ENCODE measurements around the gene B4GALT4. TPM values are rescaled to one million over a fixed set of nuclear protein-coding genes. Genes with fewer than 3 reads are reported as not detected.
"Not testable (repeated sequence)": the region's sequence is repeated elsewhere in the genome, so short reads cannot be mapped to it uniquely, and the experiment has no call there.

Gene B4GALT4
- total and polyA plus RNA-seq, 4 experiments from 2014 or later: 5.9 to 18.1 (median 12.2) TPM

DNA sequence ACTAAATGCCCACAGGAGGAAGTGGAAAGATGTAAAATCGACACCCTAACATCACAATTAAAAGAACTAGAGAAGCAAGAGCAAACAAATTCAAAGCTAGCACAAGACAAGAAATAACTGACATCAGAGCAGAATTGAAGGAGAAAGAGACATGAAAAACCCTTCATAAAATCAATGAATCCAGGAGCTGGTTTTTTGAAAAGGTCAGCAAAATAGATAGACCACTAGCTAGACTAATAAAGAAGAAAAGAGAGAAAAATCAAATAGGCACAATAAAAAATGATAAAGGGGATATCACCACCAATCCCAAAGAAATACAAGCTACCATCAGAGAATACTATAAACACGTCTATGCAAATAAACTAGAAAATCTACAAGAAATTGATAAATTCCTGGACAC is 29.5 kb upstream of the B4GALT4 start:
- H3K4me1 Mint-ChIP-seq; H3K9me3 Mint-ChIP-seq; H3K4me3 Mint-ChIP-seq; H3K36me3 ChIP-seq (ENCODE audit: insufficient read depth, low read length); H3K27me3 Mint-ChIP-seq; H3K9me3 ChIP-seq (ENCODE audit: control insufficient read depth in 1 of 2, low read length in 2 of 2); H3K27ac ChIP-seq (ENCODE audit: low read depth, low read length); H3K36me3 Mint-ChIP-seq; H3K4me3 ChIP-seq (ENCODE audit: low read length in 2 of 2); H3K4me1 ChIP-seq (ENCODE audit: insufficient read depth, low read length); POLR2A ChIA-PET (ENCODE audit: partially characterized antibody); H3K27me3 ChIP-seq (ENCODE audit: insufficient read depth, low read length); DNase-seq; intact Hi-C loops (cut with micrococcal nuclease): not testable (repeated sequence)
- peak overlapping the region in 1 of 7 donors; percentile 33 for H3K27ac Mint-ChIP-seq
- CTCF ChIA-PET (ENCODE audit: partially characterized antibody): interaction anchor here (1.4 to 2.2 kb wide), 3 partner anchors 12 to 420 kb away, joined by 3 to 7 read pairs (median 6); partner anchors contain the start of gene B4GALT4

DNA sequence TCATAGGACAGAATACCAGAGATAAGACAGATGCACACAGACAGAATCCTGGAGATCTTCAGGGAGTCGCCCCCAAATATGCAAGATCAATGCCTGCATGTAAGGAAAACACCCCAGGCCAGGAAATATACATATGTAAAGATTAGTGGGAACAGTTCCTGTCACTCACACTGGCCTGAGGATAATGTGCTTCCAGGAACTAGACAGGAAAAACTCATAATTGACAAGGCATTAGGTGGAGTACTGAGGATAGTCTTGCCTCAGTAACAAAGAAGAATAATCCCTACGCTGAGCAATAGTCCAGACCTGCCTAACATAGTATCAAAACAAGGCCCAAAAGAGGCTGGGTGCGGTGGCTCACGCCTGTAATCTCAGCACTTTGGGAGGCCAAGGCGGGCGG is 20.4 kb upstream of the B4GALT4 start:
- intact Hi-C loops (cut with micrococcal nuclease): no loop called here
- CTCF ChIA-PET (ENCODE audit: partially characterized antibody): interaction anchor here (1.0 kb wide), 1 partner anchor 15 kb away, joined by 3 read pairs; no protein-coding TSS in a partner anchor

DNA sequence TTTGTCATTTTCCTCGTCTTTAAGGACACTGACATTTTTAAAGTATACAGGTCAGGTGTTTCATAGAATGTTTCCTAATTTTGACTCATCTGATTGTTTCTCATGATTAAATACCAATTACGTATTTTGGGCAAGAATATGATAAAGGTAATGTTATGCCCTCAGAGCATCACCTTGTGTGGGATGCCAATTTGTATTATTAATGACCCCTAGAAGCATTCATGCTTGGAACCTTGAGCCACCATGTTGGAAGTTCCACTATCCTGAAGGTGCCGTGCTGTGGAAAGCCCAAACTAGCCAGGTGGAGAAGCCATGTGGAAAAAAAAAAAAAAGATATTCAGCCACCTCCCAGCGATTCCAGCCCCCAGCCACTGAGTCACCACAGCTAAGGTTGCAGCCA is 19.1 kb upstream of the B4GALT4 start:
- ChIA-PET CTCF (ENCODE audit: partially characterized antibody) (no interaction called here), POLR2A (ENCODE audit: partially characterized antibody) (no interaction called here)
- Histone ChIP-seq H3K4me3 (ENCODE audit: low read length in 2 of 2) (no peak overlapping the region), H3K9me3 (ENCODE audit: control insufficient read depth in 1 of 2, low read length in 2 of 2) (no peaks in the 10 kb centered on the region), H3K27me3 (ENCODE audit: insufficient read depth, low read length) (no peaks in the 10 kb centered on the region), H3K27ac (ENCODE audit: low read depth, low read length) (no peak overlapping the region), H3K4me1 (ENCODE audit: insufficient read depth, low read length) (no peaks in the 10 kb centered on the region), H3K36me3 (ENCODE audit: insufficient read depth, low read length) (no peaks in the 10 kb centered on the region)
- Mint-ChIP-seq H3K36me3 (no peaks in the 10 kb centered on the region), H3K27ac (no peak overlapping the region), H3K9me3 (no peaks in the 10 kb centered on the region), H3K27me3 (peaks cover 6% of the 10 kb centered on the region in 2 donors), H3K4me1 (no peaks in the 10 kb centered on the region), H3K4me3 (no peak overlapping the region)
- no peak for DNase-seq
- intact Hi-C loops (cut with micrococcal nuclease): no loop called here

More for the DNA sequence above, 20.4 kb upstream of the B4GALT4 start:
- Histone ChIP-seq H3K27ac (ENCODE audit: low read depth, low read length) (no peak overlapping the region), H3K36me3 (ENCODE audit: insufficient read depth, low read length) (no peaks in the 10 kb centered on the region), H3K4me1 (ENCODE audit: insufficient read depth, low read length) (no peaks in the 10 kb centered on the region), H3K9me3 (ENCODE audit: control insufficient read depth in 1 of 2, low read length in 2 of 2) (no peaks in the 10 kb centered on the region), H3K27me3 (ENCODE audit: insufficient read depth, low read length) (no peaks in the 10 kb centered on the region), H3K4me3 (ENCODE audit: low read length in 2 of 2) (no peak overlapping the region)
- no peak for DNase-seq
- Mint-ChIP-seq H3K4me3 (no peak overlapping the region), H3K9me3 (no peaks in the 10 kb centered on the region), H3K4me1 (no peaks in the 10 kb centered on the region), H3K27ac (no peak overlapping the region), H3K27me3 (peaks cover 6 to 8% of the 10 kb centered on the region in 2 donors), H3K36me3 (no peaks in the 10 kb centered on the region)
- POLR2A ChIA-PET (ENCODE audit: partially characterized antibody): no interaction called here

DNA sequence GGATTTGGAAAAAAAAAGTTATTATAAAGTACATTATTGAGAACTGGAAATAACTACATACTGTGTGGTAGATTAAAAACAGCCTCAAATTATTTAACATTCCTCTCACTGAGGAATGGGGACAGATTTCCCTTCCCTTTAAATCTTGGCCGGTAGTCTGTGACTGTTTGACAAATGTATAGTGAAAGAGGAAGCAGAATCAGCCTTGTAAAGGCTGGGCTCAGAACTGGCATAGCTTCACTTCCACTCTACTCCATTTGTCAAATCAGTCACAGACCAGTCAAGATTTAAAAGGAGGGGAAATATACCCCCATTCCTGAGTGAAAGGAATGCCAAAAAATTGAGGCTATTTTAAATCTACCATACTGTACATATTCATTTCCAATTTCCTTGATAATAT is 18.2 kb upstream of the B4GALT4 start:
- Mint-ChIP-seq H3K27me3 (peaks cover 4 to 6% of the 10 kb centered on the region in 2 donors), H3K36me3 (no peaks in the 10 kb centered on the region), H3K4me3 (no peak overlapping the region), H3K27ac (no peak overlapping the region), H3K4me1 (no peaks in the 10 kb centered on the region), H3K9me3 (no peaks in the 10 kb centered on the region)
- no peak for DNase-seq
- CTCF ChIA-PET (ENCODE audit: partially characterized antibody): interaction anchor here (0.9 to 2.9 kb wide), 3 partner anchors 12 to 18 kb away, joined by 4 to 12 read pairs (median 7); partner anchors contain the start of gene B4GALT4
- POLR2A ChIA-PET (ENCODE audit: partially characterized antibody): no interaction called here
- H3K27ac ChIP-seq (ENCODE audit: low read depth, low read length): no peak overlapping the region
- no peaks in the 10 kb centered on the region for H3K27me3 ChIP-seq (ENCODE audit: insufficient read depth, low read length)
- H3K9me3 ChIP-seq (ENCODE audit: control insufficient read depth in 1 of 2, low read length in 2 of 2): no peaks in the 10 kb centered on the region
- intact Hi-C loops (cut with micrococcal nuclease): no loop called here
- no peaks in the 10 kb centered on the region for H3K36me3 ChIP-seq (ENCODE audit: insufficient read depth, low read length)
- no peak overlapping the region for H3K4me3 ChIP-seq (ENCODE audit: low read length in 2 of 2)
- H3K4me1 ChIP-seq (ENCODE audit: insufficient read depth, low read length): no peaks in the 10 kb centered on the region

DNA sequence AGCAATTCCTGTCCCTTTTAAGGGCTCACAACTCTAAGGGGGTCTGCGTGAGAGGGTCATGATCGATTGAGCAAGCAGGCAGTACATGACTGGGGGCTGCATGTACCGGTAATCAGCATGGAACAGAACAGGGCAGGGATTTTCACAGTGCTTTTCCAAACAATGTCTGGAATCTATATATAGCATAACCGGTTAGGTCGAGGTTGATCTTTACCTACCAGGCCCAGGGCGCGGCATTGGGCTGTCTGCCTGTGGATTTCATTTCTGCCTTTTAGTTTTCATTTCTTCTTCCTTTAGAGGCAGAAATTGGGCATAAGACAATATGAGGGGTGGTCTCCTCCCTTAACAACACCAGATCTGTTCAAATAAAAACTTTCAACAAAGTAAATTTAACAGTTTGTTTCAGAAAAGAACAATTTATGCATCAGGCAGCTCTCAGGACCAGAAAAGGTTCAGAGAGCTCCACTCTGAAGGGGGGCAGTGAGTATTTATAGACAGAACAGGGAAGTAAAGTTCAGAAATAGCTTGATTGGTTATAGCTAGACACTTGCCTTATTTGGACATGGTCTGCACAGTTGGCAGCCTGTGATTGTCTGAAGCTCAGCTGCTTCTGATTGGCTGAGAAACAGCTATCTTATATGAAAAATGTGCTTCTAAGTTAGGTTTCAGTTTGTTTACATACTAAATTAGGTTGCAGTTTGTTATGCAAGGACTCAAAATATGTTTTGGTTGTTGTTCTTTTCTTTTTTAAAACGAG is 17.2 kb upstream of the B4GALT4 start:
- H3K4me3 Mint-ChIP-seq: no peak overlapping the region
- Histone ChIP-seq H3K4me1 (ENCODE audit: insufficient read depth, low read length) (no peaks in the 10 kb centered on the region), H3K36me3 (ENCODE audit: insufficient read depth, low read length) (no peaks in the 10 kb centered on the region), H3K9me3 (ENCODE audit: control insufficient read depth in 1 of 2, low read length in 2 of 2) (no peaks in the 10 kb centered on the region), H3K27me3 (ENCODE audit: insufficient read depth, low read length) (no peaks in the 10 kb centered on the region), H3K4me3 (ENCODE audit: low read length in 2 of 2) (no peak overlapping the region), H3K27ac (ENCODE audit: low read depth, low read length) (no peak overlapping the region)
- no peaks in the 10 kb centered on the region for H3K9me3 Mint-ChIP-seq
- no peak overlapping the region for H3K27ac Mint-ChIP-seq
- H3K36me3 Mint-ChIP-seq: no peaks in the 10 kb centered on the region
- CTCF ChIA-PET (ENCODE audit: partially characterized antibody): interaction anchor here (0.9 to 2.9 kb wide), 3 partner anchors 13 to 17 kb away, joined by 4 to 12 read pairs (median 7); partner anchors contain the start of gene B4GALT4
- intact Hi-C loops (cut with micrococcal nuclease): no loop called here
- no peak for DNase-seq
- POLR2A ChIA-PET (ENCODE audit: partially characterized antibody): no interaction called here
- H3K4me1 Mint-ChIP-seq: no peaks in the 10 kb centered on the region
- peaks cover 1 to 6% of the 10 kb centered on the region in 2 donors for H3K27me3 Mint-ChIP-seq

DNA sequence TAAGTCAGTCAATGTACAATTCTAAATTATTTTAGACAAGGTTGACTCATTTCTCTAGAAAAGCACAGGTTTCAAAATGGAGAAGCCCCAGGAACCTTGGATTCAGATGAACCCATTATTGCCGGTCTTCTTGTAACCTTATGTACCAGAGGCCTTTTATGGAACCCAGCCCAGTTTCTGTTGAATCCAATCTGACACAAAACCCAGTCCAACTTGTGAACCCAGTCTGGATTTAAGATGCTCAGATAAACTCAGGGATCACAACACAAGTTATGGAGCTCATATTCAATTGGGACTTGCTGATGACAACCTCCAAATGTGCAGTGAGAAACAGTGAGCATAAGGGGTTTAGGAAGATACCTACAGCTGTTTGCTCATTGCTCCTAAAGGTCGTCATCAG is 16.4 kb upstream of the B4GALT4 start:
- no peak overlapping the region for H3K4me3 Mint-ChIP-seq
- DNase-seq: no peak
- intact Hi-C loops (cut with micrococcal nuclease): no loop called here
- CTCF ChIA-PET (ENCODE audit: partially characterized antibody): interaction anchor here (2.0 to 2.9 kb wide), 2 partner anchors 14 to 16 kb away, joined by 7 to 12 read pairs; partner anchors contain the start of gene B4GALT4
- POLR2A ChIA-PET (ENCODE audit: partially characterized antibody): no interaction called here
- H3K36me3 ChIP-seq (ENCODE audit: insufficient read depth, low read length): no peaks in the 10 kb centered on the region
- no peaks in the 10 kb centered on the region for H3K4me1 ChIP-seq (ENCODE audit: insufficient read depth, low read length)
- no peak overlapping the region for H3K4me3 ChIP-seq (ENCODE audit: low read length in 2 of 2)
- peaks cover 1 to 6% of the 10 kb centered on the region in 2 donors for H3K27me3 Mint-ChIP-seq
- no peaks in the 10 kb centered on the region for H3K9me3 Mint-ChIP-seq
- no peaks in the 10 kb centered on the region for H3K4me1 Mint-ChIP-seq
- no peaks in the 10 kb centered on the region for H3K9me3 ChIP-seq (ENCODE audit: control insufficient read depth in 1 of 2, low read length in 2 of 2)
- no peaks in the 10 kb centered on the region for H3K36me3 Mint-ChIP-seq
- no peaks in the 10 kb centered on the region for H3K27me3 ChIP-seq (ENCODE audit: insufficient read depth, low read length)
- H3K27ac ChIP-seq (ENCODE audit: low read depth, low read length): no peak overlapping the region
- no peak overlapping the region for H3K27ac Mint-ChIP-seq

DNA sequence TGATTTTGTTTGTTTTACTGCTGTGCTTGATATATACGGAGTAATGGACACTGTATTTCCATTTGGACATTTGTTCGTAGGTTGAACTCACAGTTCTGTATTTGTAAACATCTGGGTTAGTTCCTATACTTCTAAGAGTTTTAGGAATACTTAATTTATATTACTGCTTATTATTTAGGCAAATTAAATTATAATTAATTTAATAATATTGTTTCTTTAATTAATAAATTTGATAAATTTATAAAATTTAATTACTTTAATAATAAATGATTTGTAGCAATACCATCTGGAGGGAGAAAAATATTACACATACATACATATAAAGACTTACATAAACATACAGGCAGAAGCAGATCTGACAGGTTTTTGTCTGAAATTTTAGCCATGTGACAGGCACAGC is 14.5 kb upstream of the B4GALT4 start:
- no peaks in the 10 kb centered on the region for H3K27me3 ChIP-seq (ENCODE audit: insufficient read depth, low read length)
- intact Hi-C loops (cut with micrococcal nuclease): no loop called here
- H3K27ac ChIP-seq (ENCODE audit: low read depth, low read length): no peak overlapping the region
- no peaks in the 10 kb centered on the region for H3K4me1 ChIP-seq (ENCODE audit: insufficient read depth, low read length)
- H3K36me3 ChIP-seq (ENCODE audit: insufficient read depth, low read length): no peaks in the 10 kb centered on the region
- Mint-ChIP-seq H3K27me3 (peaks cover 0 to 4% of the 10 kb centered on the region in 2 donors), H3K27ac (no peak overlapping the region), H3K4me1 (no peaks in the 10 kb centered on the region), H3K9me3 (no peaks in the 10 kb centered on the region), H3K4me3 (no peak overlapping the region), H3K36me3 (no peaks in the 10 kb centered on the region)
- CTCF ChIA-PET (ENCODE audit: partially characterized antibody): no interaction called here
- POLR2A ChIA-PET (ENCODE audit: partially characterized antibody): no interaction called here
- no peak for DNase-seq
- no peaks in the 10 kb centered on the region for H3K9me3 ChIP-seq (ENCODE audit: control insufficient read depth in 1 of 2, low read length in 2 of 2)
- no peak overlapping the region for H3K4me3 ChIP-seq (ENCODE audit: low read length in 2 of 2)

Measured in CD4-positive, alpha-beta memory T cell (primary cell).